HepG2 (cell line): ENCODE data around the gene MED22. TPM values are rescaled to one million over a fixed set of nuclear protein-coding genes. Genes with fewer than 3 reads are reported as not detected.

Experiments
- ATAC-seq: fragments of 200-7000 bp; cut with Tn5 transposase; 3 replicates; pipeline ENCODE4 v1.9.1; 2020; ENCODE audit warnings: mild to moderate bottlenecking, moderate library complexity
- BruUV-seq: library from RNA; stranded (reverse); fragments of 400-500 nt; replicated peaks from 2 replicates; lab custom pipeline; 2021; lab: Mats Ljungman, UMichigan
- CTCF ChIA-PET: fragments of 300-600 bp; formaldehyde crosslinking; extraction: SDS; loops from one replicate; lab custom pipeline; 2021; ENCODE audit warnings: low total read pairs, inconsistent platforms, low intra/inter-chr PET ratio; lab: Yijun Ruan, JAX
- POLR2A ChIA-PET: fragments of 350-600 bp; sonication (Branson Sonifier 250); formaldehyde crosslinking; loops from one replicate; lab custom pipeline; 2020; ENCODE audit warnings: antibody characterized with exemption, inconsistent platforms; lab: Yijun Ruan, JAX
- DNase-seq: peaks from one replicate; pipeline ENCODE4 v3.0.0-alpha.2; 2015; ENCODE audit warnings: low spot score
- FAIRE-seq: peaks from 3 replicates; lab custom pipeline; 2011; peaks lifted over from hg19 to GRCh38; lab: Jason Lieb, UNC
- H2AFZ ChIP-seq: one replicate; pipeline ENCODE4 v1.6.1; 2011; ENCODE audit warnings: low read length, inconsistent platforms
- H3K27ac ChIP-seq: fragments of 300-600 bp; 3 replicates; pipeline ENCODE4 v1.8.0; 2011; ENCODE audit warnings: mixed run types, mild to moderate bottlenecking, mixed read lengths, low read length, inconsistent platforms; ENCODE audit not compliant: insufficient read depth; ENCODE audit errors: extremely low read length
- H3K27me3 ChIP-seq, 2 experiments: fragments of 200-600 bp in 1 of 2; 2 replicates in 1 of 2; 3 replicates in 1 of 2; pipeline versions ENCODE4 v1.6.0 to v1.8.0; 2011; ENCODE audit warnings: low read length in 2 of 2, mild to moderate bottlenecking in 2 of 2, moderate library complexity in 2 of 2, inconsistent platforms in 1 of 2; ENCODE audit not compliant: insufficient read depth in 2 of 2, control insufficient read depth in 1 of 2
- H3K36me3 ChIP-seq, 2 experiments: fragments of 200-600 bp in 1 of 2; replicated peaks in 1 of 2; 2 replicates in 1 of 2; 3 replicates in 1 of 2; pipeline versions ENCODE4 v1.5.1 to v1.8.0; 2011; ENCODE audit warnings: low read length in 2 of 2, inconsistent platforms in 1 of 2; ENCODE audit not compliant: insufficient read depth in 2 of 2, control insufficient read depth in 1 of 2
- H3K4me1 ChIP-seq: 2 replicates; pipeline ENCODE4 v1.5.1; 2012; ENCODE audit warnings: low read length, inconsistent platforms; ENCODE audit not compliant: insufficient read depth
- H3K4me2 ChIP-seq: 2 replicates; pipeline ENCODE4 v1.6.0; 2011; ENCODE audit warnings: low read depth, low read length, inconsistent platforms
- H3K4me3 ChIP-seq, 3 experiments: fragments of 200-600 bp in 1 of 3; sonication (generic), shearing (Covaris generic) in 1 of 3; replicated peaks in 1 of 3; 2 replicates each; pipeline ENCODE4 v1.5.1; 2011 to 2016; ENCODE audit warnings: low read length in 3 of 3, inconsistent platforms in 2 of 3, low read depth in 2 of 3, mild to moderate bottlenecking in 2 of 3, control low read depth in 1 of 3, mixed read lengths in 1 of 3; ENCODE audit not compliant: insufficient read depth in 1 of 3
- H3K79me2 ChIP-seq: one replicate; pipeline ENCODE4 v1.6.1; 2011; ENCODE audit warnings: low read length, inconsistent platforms; ENCODE audit not compliant: insufficient read depth
- H3K9ac ChIP-seq: 2 replicates; pipeline ENCODE4 v1.6.0; 2011; ENCODE audit warnings: mild to moderate bottlenecking, low read depth, low read length, inconsistent platforms; ENCODE audit not compliant: insufficient read depth
- H3K9me3 ChIP-seq: 2 replicates; pipeline ENCODE4 v1.5.1; 2012; ENCODE audit warnings: mild to moderate bottlenecking, low read length
- H4K20me1 ChIP-seq: 2 replicates; pipeline ENCODE4 v1.6.0; 2011; ENCODE audit warnings: inconsistent platforms, mild to moderate bottlenecking, low read length, moderate library complexity; ENCODE audit not compliant: insufficient read depth
- CHD2 ChIP-seq: IDR thresholded peaks from 2 replicates; pipeline ENCODE4 v1.6.1; 2011; ENCODE audit warnings: low read depth, low read length, improper control_type of control experiment
- CREB1 ChIP-seq, 2 experiments: fragments of 450-650 bp in 1 of 2; IDR thresholded peaks; 2 replicates each; pipeline ENCODE4 v1.6.1; 2016 to 2017; ENCODE audit warnings: control low read depth in 1 of 2, mild to moderate bottlenecking in 1 of 2, missing compliant biosample characterization in 1 of 2, missing genetic modification characterization in 1 of 2
- FOXA3 ChIP-seq: IDR thresholded peaks from 2 replicates; pipeline ENCODE4 v1.6.1; 2016; ENCODE audit warnings: missing genetic modification reagents, missing compliant biosample characterization
- FOXJ3 ChIP-seq: sonication (generic); formaldehyde crosslinking; IDR thresholded peaks from 2 replicates; pipeline ENCODE4 v1.4.0; 2020; ENCODE audit warnings: missing genetic modification reagents, mild to moderate bottlenecking, borderline replicate concordance
- KAT7 ChIP-seq: IDR thresholded peaks from 2 replicates; pipeline ENCODE4 v1.6.1; 2018; ENCODE audit warnings: borderline replicate concordance, missing compliant biosample characterization
- MBD4 ChIP-seq: IDR thresholded peaks from 2 replicates; pipeline ENCODE4 v1.6.1; 2012; ENCODE audit warnings: low read length, inconsistent platforms, borderline replicate concordance
- MLXIP ChIP-seq: sonication (generic); formaldehyde crosslinking; IDR thresholded peaks from 2 replicates; pipeline ENCODE4 v1.9.0; 2021; ENCODE audit warnings: missing genetic modification reagents, borderline replicate concordance
- PHF5A ChIP-seq: IDR thresholded peaks from one replicate; pipeline ENCODE4 v1.6.1; 2018; ENCODE audit warnings: low read depth, missing genetic modification reagents; ENCODE audit not compliant: unreplicated experiment
- WIZ ChIP-seq: sonication (generic); formaldehyde crosslinking; IDR thresholded peaks from 2 replicates; pipeline ENCODE4 v1.5.1; 2020; ENCODE audit warnings: mild to moderate bottlenecking, missing genetic modification reagents
- ZBTB38 ChIP-seq: sonication (generic); formaldehyde crosslinking; IDR thresholded peaks from 2 replicates; pipeline ENCODE4 v1.5.1; 2020; ENCODE audit warnings: mild to moderate bottlenecking, missing genetic modification reagents
- ZBTB7A ChIP-seq: sonication (generic); formaldehyde crosslinking; IDR thresholded peaks from 2 replicates; pipeline ENCODE4 v1.8.0; 2022; ENCODE audit warnings: mild to moderate bottlenecking, missing genetic modification reagents
- ZNF274 ChIP-seq: sonication (generic); formaldehyde crosslinking; IDR thresholded peaks from 2 replicates; pipeline ENCODE4 v1.5.1; 2020; ENCODE audit warnings: mild to moderate bottlenecking, missing genetic modification reagents
- ZNF543 ChIP-seq: sonication (generic); formaldehyde crosslinking; IDR thresholded peaks from 2 replicates; pipeline ENCODE4 v1.4.0; 2020; ENCODE audit warnings: mild to moderate bottlenecking, missing genetic modification reagents
- ZNF563 ChIP-seq: sonication (generic); formaldehyde crosslinking; IDR thresholded peaks from 2 replicates; pipeline ENCODE4 v1.8.0; 2022; ENCODE audit warnings: mild to moderate bottlenecking, moderate library complexity, missing genetic modification reagents
- ZNF572 ChIP-seq: sonication (generic); formaldehyde crosslinking; IDR thresholded peaks from 2 replicates; pipeline ENCODE4 v1.5.1; 2020; ENCODE audit warnings: mild to moderate bottlenecking, missing genetic modification reagents
- ZNF790 ChIP-seq: sonication (generic); formaldehyde crosslinking; IDR thresholded peaks from 2 replicates; pipeline ENCODE4 v1.8.0; 2022; ENCODE audit warnings: missing genetic modification reagents, mild to moderate bottlenecking, borderline replicate concordance
- ZZZ3 ChIP-seq: sonication (generic); formaldehyde crosslinking; IDR thresholded peaks from 2 replicates; pipeline ENCODE4 v1.4.0; 2020; ENCODE audit warnings: missing genetic modification reagents, mild to moderate bottlenecking, borderline replicate concordance
- WGBS: methylation state at CpG from one replicate; pipeline ENCODE4 v1.1.6; 2017; ENCODE audit warnings: low lambda C conversion rate; 5-methylcytosine and 5-hydroxymethylcytosine counted together
- in situ Hi-C: cut with HindIII; loops from 2 replicates; pipeline ENCODE4 v1.10.0; 2017; ENCODE audit warnings: low pct_unique_long_range_greater_than_20kb; ENCODE audit not compliant: extremely low pct_ligation_motif_present
- intact Hi-C: fragments of 100-400 bp; cut with micrococcal nuclease; formaldehyde crosslinking; loops from one replicate; pipeline ENCODE4 v1.10.0; 2022; ENCODE audit not compliant: unreplicated experiment
- polyA plus RNA-seq, 8 experiments: library from polyadenylated mRNA; depleted of rRNA in 3 of 8; stranded (reverse) in 7 of 8; unstranded in 1 of 8; fragments of >200 nt; fragmentation: Illumina TruSeq in 4 of 8; extraction: Trizol in 4 of 8; gene quantifications; 2 replicates each; pipeline versions ENCODE4 v1.2.1 to v1.2.3, GENCODE V29; 2011 to 2016; ENCODE audit warnings: low read depth in 4 of 8, missing spikeins in 1 of 8, mixed read lengths in 1 of 8; ENCODE audit not compliant: insufficient read depth in 1 of 8
- total RNA-seq, 5 experiments: library from RNA; depleted of rRNA; stranded (reverse); fragments of >200 nt; fragmentation: Illumina TruSeq; extraction: Trizol; gene quantifications; 2 replicates each; pipeline ENCODE4 v1.2.3, GENCODE V29; 2016; ENCODE audit warnings: low read depth in 1 of 5
- TF ChIP-seq, protein P1 (sequence below): sonication (generic); formaldehyde crosslinking; IDR thresholded peaks from 2 replicates; pipeline ENCODE4 v1.8.1; 2022; ENCODE audit warnings: mild to moderate bottlenecking, missing genetic modification reagents
- TF ChIP-seq, protein P2 (sequence below): sonication (generic); formaldehyde crosslinking; IDR thresholded peaks from 2 replicates; pipeline ENCODE4 v1.8.1; 2023; ENCODE audit warnings: mild to moderate bottlenecking, missing genetic modification reagents
- TF ChIP-seq, protein P3 (sequence below): sonication (generic); formaldehyde crosslinking; IDR thresholded peaks from 2 replicates; pipeline ENCODE4 v1.8.1; 2023; ENCODE audit warnings: mild to moderate bottlenecking, missing genetic modification reagents, borderline replicate concordance

The MED22 gene
- total and polyA plus RNA-seq, 2 of the 13 experiments (the other 11 are each of a cell fraction or from before 2014, with no cell fraction given): 15.8 to 22.1 TPM

DNA sequence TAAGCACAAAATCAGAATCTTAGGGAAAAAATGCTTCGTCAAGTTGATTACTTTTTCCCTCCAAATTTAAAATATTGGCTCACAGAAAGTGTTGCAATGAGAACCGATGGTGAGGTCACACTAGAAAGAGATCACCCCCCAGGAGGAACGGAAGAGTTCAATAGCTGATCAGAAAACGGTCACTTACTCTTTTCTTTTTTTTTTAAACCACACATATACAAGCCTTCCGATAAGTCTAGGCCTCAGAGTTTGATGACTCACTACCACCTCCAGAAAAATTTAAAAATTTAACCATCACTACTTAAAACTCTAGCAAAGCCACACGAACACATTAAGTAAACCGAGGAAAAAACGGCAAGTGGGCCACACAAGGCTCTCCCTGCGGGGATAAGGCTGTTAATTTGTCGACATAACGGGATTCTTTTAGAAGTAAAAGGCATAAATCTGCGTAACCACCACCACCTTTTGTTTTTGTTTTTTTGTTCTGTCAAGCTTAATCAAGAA, 26.7 kb upstream of the MED22 start:
- DNase-seq (no peak), FAIRE-seq (peak; percentile 64), ATAC-seq (no peak)
- BruUV-seq: TSS peak; percentile 62
- in situ Hi-C loops (no loop called here), intact Hi-C loops (no loop called here)
- Histone ChIP-seq H3K36me3 (peaks cover 9 to 37% of the 10 kb centered on the region in 2 experiments; a peak in 4 of 5 replicates), H3K27ac (peak overlapping the region; percentile 97), H3K4me3 (peak overlapping the region; percentile 66 to 86 (median 76)), H3K9me3 (no peaks in the 10 kb centered on the region), H4K20me1 (peaks cover 55% of the 10 kb centered on the region), H3K4me2 (peak overlapping the region; percentile 73), H2AFZ (no peak overlapping the region), H3K27me3 (no peaks in the 10 kb centered on the region), H3K4me1 (peaks cover 79% of the 10 kb centered on the region), H3K79me2 (peaks cover 58% of the 10 kb centered on the region), H3K9ac (peak overlapping the region; percentile 99)
- ChIA-PET CTCF (no interaction called here), POLR2A (interaction anchor here (0.6 to 2.0 kb wide), 11 partner anchors 8 to 650 kb away, joined by 3 to 13 read pairs (median 4); partner anchors contain the start of genes BRD3OS, CACFD1, MED22 and RPL7A)
- WGBS: 5% methylated on average over 12 of the region's 12 CpGs
- no peak for TF ChIP-seq CHD2
- TF ChIP-seq, protein P1, sequence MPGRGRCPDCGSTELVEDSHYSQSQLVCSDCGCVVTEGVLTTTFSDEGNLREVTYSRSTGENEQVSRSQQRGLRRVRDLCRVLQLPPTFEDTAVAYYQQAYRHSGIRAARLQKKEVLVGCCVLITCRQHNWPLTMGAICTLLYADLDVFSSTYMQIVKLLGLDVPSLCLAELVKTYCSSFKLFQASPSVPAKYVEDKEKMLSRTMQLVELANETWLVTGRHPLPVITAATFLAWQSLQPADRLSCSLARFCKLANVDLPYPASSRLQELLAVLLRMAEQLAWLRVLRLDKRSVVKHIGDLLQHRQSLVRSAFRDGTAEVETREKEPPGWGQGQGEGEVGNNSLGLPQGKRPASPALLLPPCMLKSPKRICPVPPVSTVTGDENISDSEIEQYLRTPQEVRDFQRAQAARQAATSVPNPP (CRISPR knock-in tag): no peak
- TF ChIP-seq FOXA3 (CRISPR knock-in tag): 0 out of 2 replicates have a peak, but pooled peaks have one; percentile 3
- no peak for TF ChIP-seq CREB1 (IDR thresholded peaks at IDR 0.05)
- TF ChIP-seq CREB1 (CRISPR knock-in tag; IDR thresholded peaks at IDR 0.05): no peak
- TF ChIP-seq ZBTB38 (CRISPR knock-in tag): no peak
- TF ChIP-seq MLXIP: no peak
- no peak for TF ChIP-seq FOXJ3 (CRISPR knock-in tag)
- no peak for TF ChIP-seq ZNF790 (CRISPR knock-in tag)
- TF ChIP-seq PHF5A (CRISPR knock-in tag): no peak
- TF ChIP-seq ZZZ3 (CRISPR knock-in tag): no peak
- TF ChIP-seq KAT7 (CRISPR knock-in tag): no peak
- TF ChIP-seq ZNF543 (CRISPR knock-in tag): no peak
- TF ChIP-seq MBD4: 0 out of 2 replicates have a peak, but pooled peaks have one; percentile 46
- no peak for TF ChIP-seq ZNF563 (CRISPR knock-in tag)
- TF ChIP-seq ZBTB7A (CRISPR knock-in tag): no peak
- no peak for TF ChIP-seq ZNF572 (CRISPR knock-in tag)
- TF ChIP-seq, protein P2, sequence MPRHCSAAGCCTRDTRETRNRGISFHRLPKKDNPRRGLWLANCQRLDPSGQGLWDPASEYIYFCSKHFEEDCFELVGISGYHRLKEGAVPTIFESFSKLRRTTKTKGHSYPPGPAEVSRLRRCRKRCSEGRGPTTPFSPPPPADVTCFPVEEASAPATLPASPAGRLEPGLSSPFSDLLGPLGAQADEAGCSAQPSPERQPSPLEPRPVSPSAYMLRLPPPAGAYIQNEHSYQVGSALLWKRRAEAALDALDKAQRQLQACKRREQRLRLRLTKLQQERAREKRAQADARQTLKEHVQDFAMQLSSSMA: no peak
- TF ChIP-seq ZNF274 (CRISPR knock-in tag): no peak
- TF ChIP-seq, protein P3, sequence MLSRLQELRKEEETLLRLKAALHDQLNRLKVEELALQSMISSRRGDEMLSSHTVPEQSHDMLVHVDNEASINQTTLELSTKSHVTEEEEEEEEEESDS: no peak
- TF ChIP-seq WIZ (CRISPR knock-in tag): no peak
